ENCODE measurements around the gene ADAMTS4.
A peak's percentile ranks its signal among the peaks of the same experiment; 100 is the strongest.
"Not testable (repeated sequence)": the region's sequence is repeated elsewhere in the genome, so short reads cannot be mapped to it uniquely, and the experiment has no call there.

Gene ADAMTS4, protein sequence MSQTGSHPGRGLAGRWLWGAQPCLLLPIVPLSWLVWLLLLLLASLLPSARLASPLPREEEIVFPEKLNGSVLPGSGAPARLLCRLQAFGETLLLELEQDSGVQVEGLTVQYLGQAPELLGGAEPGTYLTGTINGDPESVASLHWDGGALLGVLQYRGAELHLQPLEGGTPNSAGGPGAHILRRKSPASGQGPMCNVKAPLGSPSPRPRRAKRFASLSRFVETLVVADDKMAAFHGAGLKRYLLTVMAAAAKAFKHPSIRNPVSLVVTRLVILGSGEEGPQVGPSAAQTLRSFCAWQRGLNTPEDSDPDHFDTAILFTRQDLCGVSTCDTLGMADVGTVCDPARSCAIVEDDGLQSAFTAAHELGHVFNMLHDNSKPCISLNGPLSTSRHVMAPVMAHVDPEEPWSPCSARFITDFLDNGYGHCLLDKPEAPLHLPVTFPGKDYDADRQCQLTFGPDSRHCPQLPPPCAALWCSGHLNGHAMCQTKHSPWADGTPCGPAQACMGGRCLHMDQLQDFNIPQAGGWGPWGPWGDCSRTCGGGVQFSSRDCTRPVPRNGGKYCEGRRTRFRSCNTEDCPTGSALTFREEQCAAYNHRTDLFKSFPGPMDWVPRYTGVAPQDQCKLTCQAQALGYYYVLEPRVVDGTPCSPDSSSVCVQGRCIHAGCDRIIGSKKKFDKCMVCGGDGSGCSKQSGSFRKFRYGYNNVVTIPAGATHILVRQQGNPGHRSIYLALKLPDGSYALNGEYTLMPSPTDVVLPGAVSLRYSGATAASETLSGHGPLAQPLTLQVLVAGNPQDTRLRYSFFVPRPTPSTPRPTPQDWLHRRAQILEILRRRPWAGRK

DNA sequence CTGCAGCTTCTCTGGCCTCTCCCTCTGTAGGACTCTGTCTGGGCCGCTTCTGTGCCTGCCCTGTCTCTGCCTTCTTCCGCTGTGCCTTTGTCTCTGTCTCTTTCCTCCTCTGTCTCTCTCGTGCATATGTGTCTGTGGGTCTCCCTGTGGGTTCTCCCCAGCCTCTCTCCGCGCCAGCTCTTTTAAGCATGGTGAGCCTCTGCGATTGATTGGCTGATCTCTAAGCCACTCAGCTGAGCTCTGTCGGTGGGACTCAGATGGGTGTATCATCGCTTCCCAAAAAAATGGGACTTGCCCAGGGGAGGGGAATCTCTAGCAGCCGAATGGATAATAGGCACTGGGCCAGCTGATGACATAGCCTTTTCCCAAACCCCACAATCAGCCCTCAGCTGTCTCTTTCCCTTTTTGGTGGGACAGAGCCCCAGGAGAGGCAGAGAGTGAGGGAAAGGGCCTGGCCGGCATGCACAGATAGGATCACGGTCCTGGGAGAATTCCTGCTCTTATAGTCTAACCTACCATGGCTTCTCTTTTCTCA, at the start of gene ADAMTS4:
Gene ADAMTS4 (minus strand): TSS at position 158 of the 535 bp plus-strand sequence. CDS start 427 bp downstream, outside the sequence.
- DNase-seq: no peak

DNA sequence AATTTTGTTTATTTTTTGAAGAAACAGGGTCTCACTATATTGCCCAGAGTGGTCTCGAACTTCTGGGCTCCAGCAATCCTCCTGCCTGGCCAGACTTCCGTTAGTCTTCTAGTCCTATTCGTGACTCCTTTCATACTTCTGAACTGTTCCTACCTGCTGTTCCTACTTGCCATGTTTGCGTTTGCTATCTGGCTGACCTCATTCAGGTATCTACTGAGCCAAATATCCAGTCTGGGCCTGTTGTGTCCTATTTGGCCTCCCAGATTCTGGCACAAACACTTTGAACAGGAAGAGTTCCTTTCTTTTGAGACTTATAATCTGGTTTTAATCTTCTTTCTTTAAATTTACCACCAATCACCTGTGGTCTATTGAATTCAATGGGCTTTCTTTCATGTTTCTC, 46.0 kb upstream of the ADAMTS4 start:
- DNase-seq: no peak

DNA sequence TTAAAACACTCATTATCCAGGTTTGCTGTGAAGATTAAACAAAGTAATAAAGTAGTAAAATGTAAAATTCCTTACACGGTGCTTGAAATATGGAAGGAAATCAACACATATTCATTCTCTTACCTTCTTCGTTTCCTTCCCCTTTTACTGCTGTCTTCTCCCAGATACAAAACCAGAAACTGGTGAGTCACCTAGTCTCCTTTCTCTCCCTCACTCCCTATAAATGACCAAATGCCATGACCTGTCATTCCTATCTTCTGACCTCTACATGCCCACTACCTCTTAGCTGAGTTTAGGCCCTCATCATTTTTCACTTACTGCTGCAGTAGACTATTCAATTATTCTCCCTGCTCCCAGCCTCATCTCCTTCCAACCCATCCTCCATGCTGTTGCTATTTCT, 43.5 kb upstream of the ADAMTS4 start:
- no peak for DNase-seq

GRCh38 chr1:161241682-161242081, 42.8 kb upstream of the ADAMTS4 start:
- DNase-seq: no peak

GRCh38 chr1:161238039-161238473, 39.2 kb upstream of the ADAMTS4 start, which contains the start of gene NR1I3:
NR1I3 (minus strand) TSS chr1:161238203; CDS start chr1:161236565, 1,638 bp downstream.
- no peak for DNase-seq

DNA sequence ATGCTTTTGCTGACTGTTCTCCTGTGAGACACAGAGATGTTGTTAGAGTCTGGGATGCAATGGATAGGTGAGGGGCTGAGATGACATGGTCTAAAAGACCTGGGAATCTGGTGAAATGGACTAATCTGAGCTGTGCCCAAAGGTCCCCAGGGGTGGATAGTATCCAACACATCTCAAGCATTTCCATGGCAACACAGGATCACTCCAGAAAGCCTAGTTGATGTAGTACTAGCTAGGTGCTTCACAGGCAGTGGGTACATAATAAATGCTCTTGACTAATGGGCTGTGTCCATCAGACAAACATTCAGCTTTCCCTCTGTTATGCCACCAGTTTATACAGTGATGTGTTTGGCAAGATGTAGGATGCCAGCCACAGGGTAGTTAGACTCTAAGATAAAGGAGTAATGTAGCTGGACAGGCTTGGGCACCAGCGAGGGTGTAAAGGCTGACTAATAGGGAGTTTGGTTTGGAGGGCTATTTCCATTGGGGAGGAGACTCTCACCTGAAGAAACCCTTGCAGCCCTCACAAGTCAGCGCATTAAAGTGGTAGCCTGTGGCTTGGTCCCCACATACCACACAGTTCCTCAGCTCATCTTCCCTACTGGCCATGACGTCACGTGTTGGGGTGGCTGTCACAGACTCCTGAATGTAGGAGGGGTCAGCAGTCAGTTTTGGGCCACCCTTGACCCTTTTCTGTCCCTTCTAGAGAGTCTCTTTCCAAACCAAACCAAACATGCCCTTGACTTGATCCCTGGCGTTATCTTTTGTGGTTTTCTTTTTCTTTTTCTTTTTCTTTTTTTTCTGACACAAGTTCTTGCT, 37.3 kb upstream of the ADAMTS4 start:
- DNase-seq: no peak

DNA sequence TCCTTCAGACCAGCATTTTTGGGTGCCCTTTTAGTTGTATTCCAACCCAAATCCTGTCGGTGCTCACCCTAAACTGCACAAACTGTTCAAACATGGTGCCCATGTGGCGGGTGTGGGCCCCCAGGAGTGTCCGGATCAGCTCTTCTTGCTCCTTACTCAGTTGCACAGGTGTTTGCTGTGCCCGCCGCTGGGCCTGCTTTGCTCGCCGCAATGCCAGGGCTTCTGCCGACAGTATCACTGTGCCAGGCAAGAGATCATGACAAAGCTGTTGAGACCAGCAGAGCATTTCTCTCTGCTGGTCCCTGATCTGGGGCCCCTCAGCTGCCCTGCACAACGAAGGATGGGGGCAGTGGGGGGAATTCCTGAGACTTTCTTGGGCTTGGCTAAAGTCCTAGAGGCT, 34.2 kb upstream of the ADAMTS4 start:
- DNase-seq: no peak

- no peak for DNase-seq
These were observed 31.9 kb upstream of the ADAMTS4 start for GRCh38 chr1:161230762-161231161.

DNA sequence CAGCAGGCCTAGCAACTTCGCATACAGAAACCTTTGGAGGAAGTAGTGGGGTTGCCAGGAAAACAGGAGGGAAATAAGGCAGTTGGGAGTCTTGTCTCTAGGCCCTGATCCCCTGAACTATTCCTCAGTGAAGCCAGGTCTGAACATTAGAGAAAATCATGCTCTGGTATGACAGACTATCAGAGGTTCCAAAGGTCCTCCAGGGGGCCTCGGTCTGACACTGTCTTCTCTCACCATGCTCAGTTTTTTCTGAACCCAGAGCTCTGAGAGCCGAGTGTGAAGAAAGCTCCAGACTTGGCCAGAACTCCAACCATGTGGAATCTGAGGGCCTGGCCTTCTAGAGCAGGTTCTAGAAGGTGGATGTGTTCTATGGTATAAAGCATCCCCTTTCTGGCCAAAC, 31.0 kb upstream of the ADAMTS4 start:
- no peak for DNase-seq

- DNase-seq: no peak
These were observed 29.2 kb upstream of the ADAMTS4 start for GRCh38 chr1:161228032-161228431.

- DNase-seq: peak; percentile 74
These were observed 28.5 kb upstream of the ADAMTS4 start for GRCh38 chr1:161227196-161227871.

DNA sequence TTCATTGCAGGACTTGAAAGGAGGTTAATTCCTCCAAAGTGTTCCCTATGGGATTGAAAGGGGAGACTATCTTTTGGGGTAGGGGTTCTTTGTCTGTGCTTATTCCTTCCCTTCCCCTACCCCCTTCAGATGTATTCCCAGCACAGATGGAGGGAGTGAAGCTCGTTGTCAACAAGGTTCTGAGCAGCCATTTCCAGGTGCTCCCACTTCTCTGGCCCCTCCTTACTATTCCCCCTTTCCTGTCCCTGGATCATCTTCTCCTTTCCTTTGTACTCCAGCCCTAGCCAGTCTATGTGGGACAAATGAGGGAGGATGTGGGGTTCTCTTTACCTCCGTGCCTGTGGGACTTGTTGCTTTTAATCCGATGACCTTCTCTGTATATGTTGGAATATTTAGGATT, 27.9 kb upstream of the ADAMTS4 start:
- DNase-seq: no peak

- DNase-seq: no peak
These were observed 27.5 kb upstream of the ADAMTS4 start for GRCh38 chr1:161226320-161226711.

GRCh38 chr1:161225534-161226319, 26.9 kb upstream of the ADAMTS4 start, which contains the start of gene TOMM40L:
TOMM40L (plus strand) TSS chr1:161226060; CDS start chr1:161226490, 430 bp downstream.
- peak; percentile 99 for DNase-seq

GRCh38 chr1:161225178-161225533, 26.3 kb upstream of the ADAMTS4 start:
- no peak for DNase-seq

DNA sequence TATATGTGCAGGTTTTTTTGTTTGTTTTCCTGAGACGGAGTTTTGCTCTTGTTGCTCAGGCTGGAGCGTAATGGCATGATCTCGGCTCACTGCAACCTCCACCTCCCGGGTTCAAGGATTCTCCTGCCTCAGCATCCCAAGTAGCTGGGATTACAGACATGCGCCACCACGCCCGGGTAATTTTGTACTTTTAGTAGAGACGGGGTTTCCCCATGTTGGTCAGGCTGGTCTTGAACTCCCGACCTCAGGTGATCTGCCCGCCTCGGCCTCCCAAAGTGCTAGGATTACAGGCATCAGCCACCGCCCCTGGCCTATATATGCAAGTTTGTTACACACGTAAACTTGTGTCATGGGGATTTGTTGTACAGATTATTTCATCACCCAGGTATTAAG, 25.8 kb upstream of the ADAMTS4 start:
- not testable (repeated sequence) for DNase-seq

DNA sequence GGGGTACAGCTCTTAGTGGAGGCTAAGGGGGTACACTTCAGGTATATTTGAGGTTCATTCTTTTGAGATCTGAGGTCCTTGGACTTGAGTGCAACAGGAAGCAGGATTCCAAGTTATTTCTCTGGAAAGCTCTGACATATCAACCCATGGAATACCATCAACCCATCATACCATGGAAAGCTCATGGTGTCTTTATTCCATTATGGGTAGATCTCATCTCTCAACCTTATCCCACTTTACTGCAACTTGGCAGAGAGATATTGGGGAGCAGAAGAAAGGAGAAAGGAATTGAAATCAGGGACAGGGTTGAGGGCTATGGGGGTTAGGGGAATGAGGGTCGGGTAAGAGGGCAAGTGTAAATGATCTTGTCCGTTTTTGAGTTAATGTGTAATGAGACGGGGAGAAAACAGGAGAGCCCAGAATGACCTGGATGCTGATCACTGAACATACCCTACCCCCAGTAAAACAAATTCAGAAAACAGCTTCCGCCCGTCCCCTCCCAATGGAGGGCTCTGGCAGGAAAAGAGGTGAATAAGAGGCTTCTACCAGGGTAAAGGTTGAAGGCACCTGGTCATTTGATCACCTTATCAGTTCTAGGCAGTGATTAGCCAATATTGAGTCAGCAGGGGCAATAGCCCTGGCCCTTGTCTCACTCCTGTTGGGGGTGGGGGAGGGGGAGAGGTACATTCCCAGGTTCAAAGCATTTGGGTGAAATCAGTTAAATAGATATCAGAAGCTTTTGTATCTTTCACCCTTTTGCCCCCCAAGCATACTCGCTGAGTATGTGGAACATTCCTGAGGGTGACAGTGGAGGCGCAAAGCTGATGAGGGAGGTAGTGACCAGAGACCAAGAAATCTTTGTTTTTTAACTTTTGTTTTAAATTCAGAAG, 25.2 kb upstream of the ADAMTS4 start:
- DNase-seq: no peak

DNA sequence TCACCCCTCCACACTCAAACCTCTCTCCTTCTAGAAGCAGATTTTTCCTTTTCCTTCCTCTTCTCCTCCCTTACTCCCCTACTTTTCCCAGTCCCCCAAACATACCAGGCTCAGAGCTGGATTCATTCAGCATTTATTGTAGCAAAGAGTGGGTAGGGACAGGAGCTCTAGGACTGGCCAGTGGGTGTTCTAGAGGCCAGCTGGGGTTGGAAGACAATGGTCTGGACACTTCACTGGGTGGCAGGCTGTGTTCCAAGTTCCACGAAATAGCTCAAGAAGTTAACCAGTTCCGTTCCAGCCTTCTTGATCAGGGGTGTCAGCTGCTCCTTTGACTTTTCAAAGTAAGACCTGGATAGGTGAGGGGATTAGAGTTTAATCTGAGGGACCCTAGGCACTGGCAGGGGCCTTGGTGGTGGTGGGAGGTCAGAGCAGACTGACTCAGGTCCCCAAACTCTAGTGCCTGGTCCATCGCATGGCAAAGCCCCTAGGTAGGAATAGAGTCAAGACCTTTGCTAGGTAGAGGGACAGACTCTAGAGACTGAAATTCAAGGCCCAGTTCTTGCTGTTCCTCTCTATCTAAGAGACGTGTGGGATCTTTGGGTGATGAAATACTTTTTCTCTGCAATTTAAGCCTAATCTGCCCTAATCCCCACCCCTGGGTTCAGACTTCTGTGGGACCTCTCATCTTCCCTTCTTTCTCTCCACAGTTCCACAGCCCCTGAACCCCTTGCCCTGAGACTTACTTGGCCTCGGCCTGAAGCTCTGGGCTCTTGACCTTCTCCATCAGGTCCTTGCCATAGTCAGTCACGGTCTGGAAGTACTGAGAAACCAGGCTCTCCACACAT, 23.5 kb upstream of the ADAMTS4 start:
- no peak for DNase-seq

- DNase-seq: no peak
These were observed 21.1 kb upstream of the ADAMTS4 start for GRCh38 chr1:161220002-161220401.

Measured in GF-D8 (cell line).